Measurements from ENCODE around the gene TJAP1.

DNA sequence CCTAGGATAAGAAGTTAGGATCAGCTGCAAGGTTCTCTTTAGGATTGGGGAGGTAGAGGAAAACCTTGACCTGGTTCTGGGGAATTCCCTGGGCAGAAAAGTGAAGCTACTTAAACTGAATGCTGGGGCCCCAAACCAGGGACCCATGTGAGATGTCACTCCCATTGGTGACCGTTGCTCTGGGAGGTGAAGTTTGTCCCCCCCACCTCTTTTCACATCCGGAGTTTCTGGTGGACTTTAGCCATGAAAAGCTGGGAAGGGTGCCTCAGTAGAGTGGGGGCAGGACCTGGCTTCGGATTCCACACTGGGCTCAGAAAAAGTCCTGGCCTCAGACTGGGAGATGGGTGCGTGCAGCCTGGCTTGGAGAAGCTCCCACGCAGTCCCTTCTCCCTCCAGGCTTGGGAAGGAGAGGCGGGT lies 13.2 kb downstream of the TJAP1 start:
- TF ChIP-seq, protein P1, sequence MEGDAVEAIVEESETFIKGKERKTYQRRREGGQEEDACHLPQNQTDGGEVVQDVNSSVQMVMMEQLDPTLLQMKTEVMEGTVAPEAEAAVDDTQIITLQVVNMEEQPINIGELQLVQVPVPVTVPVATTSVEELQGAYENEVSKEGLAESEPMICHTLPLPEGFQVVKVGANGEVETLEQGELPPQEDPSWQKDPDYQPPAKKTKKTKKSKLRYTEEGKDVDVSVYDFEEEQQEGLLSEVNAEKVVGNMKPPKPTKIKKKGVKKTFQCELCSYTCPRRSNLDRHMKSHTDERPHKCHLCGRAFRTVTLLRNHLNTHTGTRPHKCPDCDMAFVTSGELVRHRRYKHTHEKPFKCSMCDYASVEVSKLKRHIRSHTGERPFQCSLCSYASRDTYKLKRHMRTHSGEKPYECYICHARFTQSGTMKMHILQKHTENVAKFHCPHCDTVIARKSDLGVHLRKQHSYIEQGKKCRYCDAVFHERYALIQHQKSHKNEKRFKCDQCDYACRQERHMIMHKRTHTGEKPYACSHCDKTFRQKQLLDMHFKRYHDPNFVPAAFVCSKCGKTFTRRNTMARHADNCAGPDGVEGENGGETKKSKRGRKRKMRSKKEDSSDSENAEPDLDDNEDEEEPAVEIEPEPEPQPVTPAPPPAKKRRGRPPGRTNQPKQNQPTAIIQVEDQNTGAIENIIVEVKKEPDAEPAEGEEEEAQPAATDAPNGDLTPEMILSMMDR (IDR thresholded peaks at IDR 0.05; ENCODE audit: insufficient read depth, low read length) = no peak
- TF ChIP-seq GABPA (IDR thresholded peaks at IDR 0.05; ENCODE audit: low read depth) (no peak), POLR2AphosphoS5 (IDR thresholded peaks at IDR 0.05; ENCODE audit: low read depth) (no peak), SPI1 (IDR thresholded peaks at IDR 0.05; ENCODE audit: borderline replicate concordance, low read depth) (no peak)
- TF ChIP-seq, protein P2, sequence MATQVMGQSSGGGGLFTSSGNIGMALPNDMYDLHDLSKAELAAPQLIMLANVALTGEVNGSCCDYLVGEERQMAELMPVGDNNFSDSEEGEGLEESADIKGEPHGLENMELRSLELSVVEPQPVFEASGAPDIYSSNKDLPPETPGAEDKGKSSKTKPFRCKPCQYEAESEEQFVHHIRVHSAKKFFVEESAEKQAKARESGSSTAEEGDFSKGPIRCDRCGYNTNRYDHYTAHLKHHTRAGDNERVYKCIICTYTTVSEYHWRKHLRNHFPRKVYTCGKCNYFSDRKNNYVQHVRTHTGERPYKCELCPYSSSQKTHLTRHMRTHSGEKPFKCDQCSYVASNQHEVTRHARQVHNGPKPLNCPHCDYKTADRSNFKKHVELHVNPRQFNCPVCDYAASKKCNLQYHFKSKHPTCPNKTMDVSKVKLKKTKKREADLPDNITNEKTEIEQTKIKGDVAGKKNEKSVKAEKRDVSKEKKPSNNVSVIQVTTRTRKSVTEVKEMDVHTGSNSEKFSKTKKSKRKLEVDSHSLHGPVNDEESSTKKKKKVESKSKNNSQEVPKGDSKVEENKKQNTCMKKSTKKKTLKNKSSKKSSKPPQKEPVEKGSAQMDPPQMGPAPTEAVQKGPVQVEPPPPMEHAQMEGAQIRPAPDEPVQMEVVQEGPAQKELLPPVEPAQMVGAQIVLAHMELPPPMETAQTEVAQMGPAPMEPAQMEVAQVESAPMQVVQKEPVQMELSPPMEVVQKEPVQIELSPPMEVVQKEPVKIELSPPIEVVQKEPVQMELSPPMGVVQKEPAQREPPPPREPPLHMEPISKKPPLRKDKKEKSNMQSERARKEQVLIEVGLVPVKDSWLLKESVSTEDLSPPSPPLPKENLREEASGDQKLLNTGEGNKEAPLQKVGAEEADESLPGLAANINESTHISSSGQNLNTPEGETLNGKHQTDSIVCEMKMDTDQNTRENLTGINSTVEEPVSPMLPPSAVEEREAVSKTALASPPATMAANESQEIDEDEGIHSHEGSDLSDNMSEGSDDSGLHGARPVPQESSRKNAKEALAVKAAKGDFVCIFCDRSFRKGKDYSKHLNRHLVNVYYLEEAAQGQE (IDR thresholded peaks at IDR 0.05; ENCODE audit: insufficient replicate concordance, low read depth) = no peak

Measured in HL-60 (cell line).